Fibroblast of skin of back (primary cell): ENCODE measurements around the gene CAPRIN2.

Experiments used
- DNase-seq: peaks from one replicate; pipeline ENCODE4 v3.0.0-alpha.2; 2013

Gene CAPRIN2

DNA sequence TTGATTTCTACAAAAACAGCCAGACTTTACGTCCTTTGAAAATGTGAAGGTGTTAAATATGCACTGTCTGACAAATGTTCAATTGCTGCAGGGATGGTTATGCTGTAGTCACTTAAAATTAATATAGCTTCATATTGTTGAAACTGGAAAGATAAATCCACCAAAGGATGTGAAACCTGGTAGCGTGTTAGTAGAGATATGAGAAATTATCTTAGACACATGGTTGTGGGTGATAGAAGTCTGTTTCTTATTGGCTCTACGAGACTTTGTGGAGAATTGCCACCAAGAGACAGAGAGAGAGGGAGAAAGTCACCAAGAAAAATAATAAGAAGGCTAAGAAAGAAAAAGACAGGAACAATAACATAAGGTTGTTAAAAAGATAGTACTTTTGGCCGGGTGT, 2.6 kb upstream of the CAPRIN2 start:
- DNase-seq: no peak

- DNase-seq: no peak
Measured at GRCh38 chr12:30756074-30756473, 1.3 kb upstream of the CAPRIN2 start.

DNA sequence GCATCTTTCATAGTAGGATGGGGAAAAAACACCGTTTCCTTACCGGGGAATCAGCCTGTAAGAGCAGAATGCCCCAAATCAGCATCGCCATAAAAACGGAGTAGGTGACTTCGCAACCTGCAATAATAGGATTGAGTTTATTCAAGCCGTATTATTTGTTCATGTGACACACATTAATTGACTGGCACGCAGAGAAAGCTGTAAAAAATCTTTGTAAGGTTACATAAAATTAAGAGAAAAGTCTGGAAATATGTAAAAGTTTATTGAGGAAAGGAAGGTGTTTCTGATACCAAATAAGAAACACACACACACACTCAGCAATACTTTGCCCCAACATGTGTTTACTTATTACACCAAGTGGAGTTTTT, 628 bp upstream of the CAPRIN2 start:
- no peak for DNase-seq

GRCh38 chr12:30754383-30754749, 385 bp downstream of the CAPRIN2 start:
- DNase-seq: no peak

GRCh38 chr12:30753751-30754382, 884 bp downstream of the CAPRIN2 start:
- peak; percentile 35 for DNase-seq

DNA sequence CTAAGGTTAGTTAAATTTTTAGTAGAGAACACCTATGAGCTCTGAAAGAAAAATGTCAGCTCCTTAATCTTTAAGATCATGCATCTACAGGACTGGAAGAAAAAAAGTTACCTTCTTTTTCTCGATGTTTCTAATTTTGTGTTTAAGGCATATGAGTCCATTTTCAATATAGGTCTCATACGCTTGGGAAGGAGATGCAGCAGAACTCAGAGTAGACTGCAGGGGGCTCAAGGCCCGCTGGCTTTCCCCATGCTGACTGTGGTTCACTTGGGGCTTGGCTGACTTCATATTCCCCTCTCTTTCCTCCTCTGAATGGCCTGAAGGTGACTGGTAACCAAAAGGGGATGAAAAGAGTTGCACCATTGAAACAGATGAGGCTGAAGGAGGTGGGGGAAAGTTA, 1.5 kb downstream of the CAPRIN2 start:
- DNase-seq: peak; percentile 67

DNA sequence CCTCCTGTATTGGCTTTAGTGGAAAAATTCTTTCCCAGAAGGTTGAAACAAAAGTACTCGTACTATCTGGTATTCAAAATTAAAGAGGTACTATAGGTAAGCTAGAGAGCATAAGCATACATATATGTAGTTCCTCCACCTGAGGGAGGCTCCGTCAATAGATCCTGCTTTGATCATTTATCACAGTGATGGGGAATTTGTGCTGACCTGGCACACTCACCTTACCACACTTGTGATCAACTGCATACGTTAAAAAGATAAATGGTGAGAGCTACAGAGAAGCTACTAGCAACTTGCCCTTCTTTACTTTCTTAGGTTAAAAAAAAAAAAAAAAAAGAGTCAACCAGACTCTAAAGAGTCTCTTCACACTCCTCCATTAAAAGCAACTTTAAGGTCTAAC, 2.5 kb downstream of the CAPRIN2 start:
- no peak for DNase-seq

DNA sequence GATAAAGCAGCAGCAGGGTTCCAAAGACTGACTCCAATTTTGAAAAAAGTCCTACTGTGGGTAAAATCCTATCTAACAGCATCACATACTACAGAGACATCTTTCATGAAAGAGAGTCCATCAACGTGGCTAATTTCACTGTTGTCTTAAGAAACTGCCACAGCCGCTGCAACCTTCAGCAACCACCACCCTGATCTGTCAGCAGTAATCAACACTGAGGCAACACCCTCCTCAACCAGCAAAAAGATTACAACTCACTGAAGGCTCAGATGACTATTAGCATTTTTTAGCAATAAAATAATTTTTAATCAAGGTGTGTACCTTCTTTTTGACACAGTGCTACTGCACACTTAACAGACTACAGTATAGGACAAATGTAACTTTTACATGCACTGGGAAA, 6.6 kb downstream of the CAPRIN2 start:
- no peak for DNase-seq

DNA sequence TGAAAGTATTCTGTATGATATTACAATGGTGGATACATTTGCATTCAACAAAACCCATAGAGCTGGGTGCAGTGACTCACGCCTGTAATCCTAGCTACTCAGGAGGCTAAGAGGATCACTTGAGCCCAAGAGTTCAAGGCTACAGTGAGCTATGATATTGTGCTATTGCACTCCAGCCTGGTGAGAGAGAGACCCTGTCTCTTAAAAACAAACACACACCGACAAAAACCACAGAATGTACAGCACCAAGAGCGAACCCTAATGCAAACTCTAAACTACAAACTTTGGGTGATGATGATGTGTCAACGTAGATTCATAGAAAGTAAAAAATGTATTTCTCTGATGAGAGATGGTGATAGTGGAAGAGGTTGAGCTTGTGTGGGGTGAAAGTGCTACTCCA, 8.6 kb downstream of the CAPRIN2 start:
- no peak for DNase-seq

DNA sequence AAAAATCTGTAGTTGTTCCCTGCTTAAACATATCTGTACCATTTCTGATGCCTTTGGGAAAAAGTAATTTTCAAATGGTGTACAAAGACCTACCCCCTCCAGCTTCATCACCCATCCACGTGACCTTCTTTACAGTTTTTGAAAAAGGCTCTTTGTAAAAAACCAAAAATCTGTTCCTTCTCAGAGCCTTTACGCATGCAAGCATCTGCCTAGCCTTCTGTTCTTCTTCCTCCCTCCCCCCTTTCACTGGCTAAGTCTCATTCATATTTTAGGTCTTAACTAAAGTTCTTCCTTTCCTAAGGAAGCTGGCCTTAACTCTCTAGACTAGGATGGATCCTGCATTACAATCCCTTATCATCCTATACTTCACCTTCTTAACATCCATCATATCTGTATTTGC, 10.4 kb downstream of the CAPRIN2 start:
- DNase-seq: no peak

- DNase-seq: no peak
Measured at GRCh38 chr12:30740274-30740673, 14.5 kb downstream of the CAPRIN2 start.

DNA sequence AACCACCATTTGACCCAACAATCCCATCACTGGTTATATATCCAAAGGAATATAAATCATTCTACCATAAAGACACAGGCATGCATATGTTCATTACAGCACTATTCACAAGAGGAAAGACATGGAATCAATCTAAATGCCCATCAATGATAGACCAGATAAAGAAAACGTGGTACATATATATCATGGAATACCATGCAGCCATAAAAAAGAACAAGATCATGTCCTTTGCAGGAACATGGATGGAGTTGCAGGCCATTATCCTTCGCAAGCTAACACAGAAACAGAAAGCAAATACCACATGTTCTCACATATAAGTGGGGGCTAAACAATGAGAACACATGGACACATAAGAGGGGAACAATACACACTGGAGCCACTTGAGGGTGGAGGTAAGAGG, 15.7 kb downstream of the CAPRIN2 start:
- DNase-seq: no peak

GRCh38 chr12:30732954-30733637, 21.7 kb downstream of the CAPRIN2 start:
- DNase-seq: no peak

GRCh38 chr12:30730011-30730410, 24.7 kb downstream of the CAPRIN2 start:
- no peak for DNase-seq

DNA sequence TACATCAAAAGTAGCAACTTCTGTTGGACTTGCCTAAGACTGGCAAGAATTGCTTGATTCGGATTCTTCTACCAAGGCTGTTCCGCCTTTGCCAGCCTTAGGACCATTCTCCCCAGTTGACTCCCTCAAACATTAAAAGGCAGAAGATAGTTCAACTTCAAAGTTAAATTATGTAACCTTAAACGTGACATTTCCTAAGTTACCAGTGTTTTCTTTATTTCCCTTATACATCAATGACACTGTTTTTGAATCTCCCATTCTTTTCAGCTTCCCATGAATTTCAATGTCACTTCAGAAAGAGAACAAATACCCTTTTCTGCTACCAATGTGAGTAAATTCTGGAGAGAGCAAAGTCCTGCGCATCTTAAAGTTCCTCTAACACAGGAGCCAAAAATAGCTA, 25.2 kb downstream of the CAPRIN2 start:
- DNase-seq: no peak

DNA sequence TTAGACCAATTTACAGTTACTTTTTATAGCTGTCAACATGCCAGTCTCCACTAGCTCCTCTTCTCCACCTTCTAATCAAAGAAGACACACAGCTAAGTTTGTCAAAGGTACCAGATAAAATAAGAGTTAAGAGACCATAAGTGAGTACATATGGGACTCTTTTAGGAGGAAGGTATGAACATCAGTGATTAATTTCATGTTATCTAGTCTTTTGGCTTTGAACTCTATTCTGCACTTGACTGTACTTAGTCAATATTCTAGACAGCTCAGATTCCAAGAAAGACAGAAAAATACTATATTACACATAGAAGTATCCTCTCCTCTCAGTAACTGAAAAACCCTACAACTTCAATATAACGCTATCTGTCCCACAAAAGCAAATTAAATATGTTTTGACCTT, 28.1 kb downstream of the CAPRIN2 start:
- DNase-seq: no peak

DNA sequence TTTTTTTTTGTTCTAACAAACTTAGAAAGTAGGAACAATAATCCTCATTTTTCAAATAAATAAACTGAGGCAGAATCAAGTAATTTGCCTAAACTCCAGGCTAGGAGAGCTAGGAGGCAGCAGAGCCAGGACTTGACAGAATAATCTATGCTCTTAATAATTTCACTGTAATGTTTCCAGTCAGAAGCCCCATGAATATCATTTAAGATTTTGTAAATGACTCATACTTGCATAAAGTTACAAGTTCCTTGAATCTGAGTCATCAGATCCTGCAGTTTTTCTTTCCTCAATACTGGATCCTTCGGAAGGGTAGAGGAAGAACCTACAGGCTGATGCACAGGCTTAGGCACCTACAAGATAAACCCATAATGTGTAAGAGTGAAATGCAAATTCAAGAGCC, 29.0 kb downstream of the CAPRIN2 start:
- peak; percentile 87 for DNase-seq

- DNase-seq: peak; percentile 86
Measured at GRCh38 chr12:30719060-30719459, 35.7 kb downstream of the CAPRIN2 start.

GRCh38 chr12:30707613-30708342, 47.0 kb downstream of the CAPRIN2 start:
- DNase-seq: no peak

- DNase-seq: no peak
Measured at GRCh38 chr12:30706476-30706875, 48.3 kb downstream of the CAPRIN2 start.

- no peak for DNase-seq
Measured at GRCh38 chr12:30701056-30701455, 53.7 kb downstream of the CAPRIN2 start.

DNA sequence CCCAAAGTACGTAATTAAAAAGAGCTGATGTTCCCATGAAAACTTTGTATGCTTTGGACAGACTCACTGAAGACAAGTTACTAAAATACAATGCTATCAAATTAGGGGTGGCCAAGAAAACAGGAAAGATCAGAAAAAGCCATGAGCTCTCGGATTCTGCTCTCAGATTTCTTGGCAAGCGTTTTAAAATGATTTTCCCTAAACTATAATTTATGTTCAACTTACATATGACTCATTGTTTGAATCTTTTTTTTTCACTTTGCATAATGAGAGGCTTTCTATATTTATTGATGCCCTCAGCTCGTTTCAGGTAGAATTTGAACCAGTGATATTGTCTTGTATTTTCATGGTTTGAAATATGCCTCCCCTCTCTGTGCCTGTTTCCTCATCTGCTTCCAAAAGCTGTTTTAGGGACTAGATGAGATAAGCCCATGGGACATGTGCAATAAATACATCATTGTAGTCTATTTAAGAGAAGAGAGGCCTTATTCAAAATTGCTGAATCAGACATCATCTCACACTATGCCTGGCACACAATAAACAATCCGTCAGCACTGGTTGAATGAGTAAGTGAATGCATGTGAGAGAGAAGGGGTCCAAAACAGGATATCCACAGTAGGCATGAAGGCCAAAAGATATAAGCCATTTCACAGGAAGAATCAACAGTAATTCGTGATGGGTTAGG, 54.4 kb downstream of the CAPRIN2 start:
- no peak for DNase-seq

DNA sequence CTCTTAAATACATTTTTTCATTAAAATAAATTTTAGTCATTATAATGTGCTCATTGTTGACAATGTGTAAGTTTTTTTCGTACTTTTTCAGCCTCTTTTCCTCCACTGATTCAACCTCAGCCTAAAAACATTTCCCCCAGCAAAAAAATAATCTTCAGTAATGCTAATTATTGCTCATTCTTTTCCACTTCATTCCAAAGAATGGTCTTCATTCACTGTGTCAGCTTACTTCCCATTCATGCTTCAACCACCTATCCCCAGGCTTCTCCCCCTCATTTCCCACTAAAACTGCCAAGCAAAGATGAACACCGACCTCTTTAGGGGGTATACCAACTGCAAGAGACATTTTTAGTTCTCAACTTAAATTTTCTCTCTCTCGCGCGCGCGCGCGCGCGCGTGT, 56.4 kb downstream of the CAPRIN2 start:
- no peak for DNase-seq

DNA sequence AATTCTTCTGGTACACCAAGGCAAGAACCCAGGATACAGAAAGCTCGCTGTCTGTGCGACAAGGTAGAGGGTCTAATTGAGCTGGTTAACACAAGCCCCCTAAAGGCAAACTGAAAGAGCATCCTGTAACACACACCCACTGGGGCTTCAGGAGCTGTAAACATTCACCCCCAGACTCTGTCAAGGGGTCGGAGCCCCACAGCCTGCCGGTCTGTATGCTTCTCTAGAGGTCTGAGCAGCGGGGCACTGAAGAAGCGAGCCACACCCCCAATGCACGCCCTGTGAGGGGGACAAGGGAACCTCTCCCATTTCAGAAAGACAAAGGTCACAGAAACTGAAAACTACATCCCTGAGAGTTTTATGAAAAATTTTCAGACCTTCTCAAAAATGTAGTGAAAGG, 57.8 kb downstream of the CAPRIN2 start:
- DNase-seq: no peak
